NCI-H187 (cell line): Measurements from ENCODE around the gene NAA15.
"Not testable (repeated sequence)": the region's sequence is repeated elsewhere in the genome, so short reads cannot be mapped to it uniquely, and the experiment has no call there.

Experiments
- DNase-seq, 2 experiments: peaks; one replicate each; lab custom pipeline; 2025; lab: John Stamatoyannopoulos, UW

NAA15 gene

DNA sequence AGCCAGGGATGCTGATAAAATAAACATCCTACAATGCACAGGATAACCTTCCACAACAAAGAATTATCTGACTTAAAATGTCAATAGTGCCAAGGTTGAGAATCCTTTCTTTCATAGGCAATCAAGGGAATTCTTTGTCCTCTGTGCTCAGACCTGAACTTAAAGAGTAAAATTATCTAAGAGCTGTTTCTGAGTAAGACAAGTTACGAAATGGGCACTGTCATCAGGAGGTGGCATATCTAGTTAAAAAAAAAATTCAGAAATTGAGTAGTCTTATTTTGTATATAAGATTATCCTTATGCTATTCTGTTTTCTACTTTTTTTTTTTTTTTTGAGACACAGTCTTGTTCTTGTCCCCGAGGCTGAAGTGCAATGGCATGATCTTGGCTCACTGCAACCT lies 149.3 kb downstream of the NAA15 start:
- DNase-seq, result no peak

DNA sequence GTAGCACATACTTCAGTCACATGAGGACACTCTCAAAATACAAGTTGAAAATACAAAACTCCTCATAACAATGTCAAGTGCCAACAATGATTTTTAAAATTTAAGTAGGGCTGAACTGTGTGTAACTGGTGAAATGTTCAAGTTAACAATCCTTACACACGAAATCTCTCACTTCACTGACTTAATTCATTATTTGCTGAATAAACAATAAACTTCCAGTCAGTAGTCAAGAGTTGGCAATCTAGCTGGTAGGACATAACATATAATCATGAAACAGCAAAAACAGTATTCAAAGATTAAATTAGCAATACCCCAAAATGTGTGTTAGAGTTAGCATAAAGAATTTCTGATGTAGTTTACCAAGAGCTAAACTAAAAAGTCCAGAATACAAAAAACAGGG lies 150.7 kb downstream of the NAA15 start:
- DNase-seq, result no peak

DNA sequence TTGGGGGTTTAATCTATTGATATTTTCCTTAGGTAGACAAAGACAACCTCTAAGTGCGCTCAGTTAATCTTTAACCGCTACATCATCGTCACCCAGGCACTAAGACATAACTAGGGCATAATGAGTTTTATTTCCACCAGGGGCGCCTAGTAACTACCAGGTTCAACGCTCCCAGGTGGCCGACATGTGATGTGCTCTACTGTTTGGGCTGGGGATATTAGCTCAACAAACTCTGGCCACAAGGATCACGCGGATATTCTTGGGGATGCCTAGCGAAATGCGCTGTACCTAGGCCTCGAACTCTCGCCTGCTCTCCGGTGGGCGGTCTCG lies 151.7 kb downstream of the NAA15 start:
- no peak for DNase-seq

DNA sequence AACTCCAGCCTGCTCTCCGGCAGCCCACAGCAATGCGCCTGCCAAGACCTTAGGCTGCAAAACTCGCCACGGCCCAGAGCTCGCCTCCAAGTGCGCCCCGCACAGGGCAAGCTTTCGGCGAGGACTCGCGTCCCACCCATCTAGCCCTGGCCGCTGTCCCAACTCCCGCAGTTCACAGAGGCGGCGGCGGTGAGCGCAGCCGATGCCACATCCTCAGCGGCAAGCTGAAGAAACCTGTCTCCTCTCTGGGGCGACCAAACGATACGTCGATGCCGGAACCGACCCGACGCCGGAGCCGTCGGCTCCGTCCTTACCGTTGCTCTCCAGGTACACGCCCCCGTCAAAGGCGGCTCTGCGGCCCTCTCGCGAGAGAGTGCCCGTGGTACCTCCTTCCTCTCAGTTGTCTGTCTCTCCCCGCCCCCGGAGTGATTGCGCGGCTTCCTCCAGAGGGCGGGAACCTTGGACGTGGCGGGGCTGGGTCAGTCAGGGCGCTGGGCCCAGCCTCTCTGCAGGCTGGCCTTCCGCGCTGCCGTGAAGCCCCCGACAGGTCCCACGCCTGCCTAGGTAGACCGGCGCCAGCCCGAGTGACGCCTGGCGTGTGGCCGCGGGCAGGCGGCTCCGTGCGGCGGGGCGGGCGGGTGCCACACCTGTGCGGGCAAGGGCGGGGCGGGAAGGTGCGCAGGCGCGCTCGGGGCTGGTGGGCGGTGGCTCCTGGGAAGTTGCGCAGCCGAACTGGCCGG lies 152.2 kb downstream of the NAA15 start:
- DNase-seq, result peak; percentile 74 to 85

DNA sequence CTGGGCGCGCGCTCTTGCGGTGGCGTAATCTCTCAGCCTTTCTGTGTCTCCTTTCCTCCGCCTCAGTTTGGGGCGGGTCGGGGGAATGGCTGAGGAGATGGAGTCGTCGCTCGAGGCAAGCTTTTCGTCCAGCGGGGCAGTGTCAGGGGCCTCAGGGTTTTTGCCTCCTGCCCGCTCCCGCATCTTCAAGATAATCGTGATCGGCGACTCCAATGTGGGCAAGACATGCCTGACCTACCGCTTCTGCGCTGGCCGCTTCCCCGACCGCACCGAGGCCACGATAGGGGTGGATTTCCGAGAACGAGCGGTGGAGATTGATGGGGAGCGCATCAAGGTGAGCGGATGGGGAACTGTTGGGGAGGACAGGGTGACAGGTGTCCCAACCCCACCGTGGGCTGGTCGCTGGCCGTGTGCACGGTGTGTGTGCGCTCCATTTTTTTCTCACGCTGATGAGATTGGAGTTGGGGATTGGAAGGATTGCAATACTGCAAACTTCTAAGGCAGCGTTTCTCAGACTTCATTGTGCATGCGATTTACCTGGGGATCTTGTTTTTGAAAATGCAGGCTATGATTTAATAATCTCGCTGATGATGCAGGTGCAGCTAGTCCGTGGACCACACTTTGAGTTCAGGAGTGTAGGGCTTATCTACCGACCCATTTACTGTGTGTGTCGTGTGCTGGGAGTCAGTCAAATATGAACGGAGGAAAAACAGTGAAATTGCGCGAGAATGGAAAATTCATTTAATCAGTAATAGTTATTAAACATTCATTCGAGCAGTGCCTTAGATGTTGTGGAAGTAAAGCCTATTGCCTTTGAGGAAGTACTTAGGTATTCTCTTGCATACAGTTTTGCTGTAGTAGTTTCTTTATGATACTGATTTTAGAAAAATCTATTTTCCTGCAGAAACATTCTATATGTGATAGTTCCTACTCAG lies 153.1 kb downstream of the NAA15 start, which contains the start of gene RAB33B:
Gene RAB33B, plus strand, starts transcription at position 11 of the 935 bp plus-strand sequence. Its CDS starts 75 bp downstream, at position 86.
- no peak for DNase-seq

DNA sequence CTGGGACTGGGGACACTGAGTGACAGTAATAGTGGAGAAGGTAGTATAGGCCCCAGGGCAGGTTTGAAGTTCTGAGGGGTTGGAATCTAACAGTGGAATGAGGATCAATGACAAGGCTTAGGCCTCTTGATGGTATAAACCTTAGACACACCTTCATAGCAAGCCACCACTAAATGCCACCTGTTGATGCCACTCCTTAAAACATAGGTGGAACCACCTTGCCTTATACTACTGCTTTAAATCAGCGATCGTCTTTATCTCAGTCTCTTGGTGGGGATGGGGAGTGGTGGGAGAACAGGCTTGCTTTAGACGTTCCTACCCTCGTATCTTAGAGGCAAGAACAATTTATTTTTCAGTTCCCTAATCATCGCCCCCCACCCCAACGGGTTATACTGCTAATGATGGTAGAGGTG lies 153.8 kb downstream of the NAA15 start:
- DNase-seq, result no peak

DNA sequence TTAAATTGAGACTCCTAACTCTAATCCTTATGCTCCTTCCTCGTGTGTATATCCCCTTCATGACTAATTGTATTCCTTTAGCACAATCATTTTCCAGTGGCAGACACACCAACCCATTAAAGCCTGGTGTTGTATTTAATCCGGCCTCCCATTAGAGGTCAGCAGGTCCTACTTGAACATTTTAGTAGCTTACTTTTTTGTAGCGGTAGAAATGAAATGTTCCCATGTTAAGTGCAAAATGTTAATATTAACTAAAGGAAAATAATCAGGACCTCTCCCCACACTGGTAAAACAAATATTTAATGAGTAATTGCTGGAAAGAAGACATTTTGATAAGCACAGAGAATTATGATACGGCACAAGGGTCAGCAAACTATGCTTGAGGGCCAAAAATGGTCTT lies 156.0 kb downstream of the NAA15 start:
- no peak for DNase-seq

DNA sequence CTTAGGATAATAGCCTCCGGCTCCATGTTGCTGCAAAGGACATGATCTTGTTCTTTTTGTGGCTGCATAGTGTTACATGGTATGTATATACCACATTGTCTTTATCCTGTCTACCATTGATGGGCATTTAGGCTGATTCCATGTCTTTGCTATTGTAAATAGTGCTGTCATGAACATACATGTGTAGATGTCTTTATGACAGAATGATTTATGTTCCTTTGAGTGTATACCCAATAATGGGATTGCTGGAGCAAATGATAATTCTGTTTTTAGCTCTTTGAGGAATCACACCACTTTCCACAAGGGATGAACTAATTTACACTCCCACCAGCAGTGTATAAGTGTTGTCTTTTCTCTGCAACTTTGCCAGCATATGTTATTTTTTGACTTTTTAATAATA lies 157.2 kb downstream of the NAA15 start:
- no peak for DNase-seq

DNA sequence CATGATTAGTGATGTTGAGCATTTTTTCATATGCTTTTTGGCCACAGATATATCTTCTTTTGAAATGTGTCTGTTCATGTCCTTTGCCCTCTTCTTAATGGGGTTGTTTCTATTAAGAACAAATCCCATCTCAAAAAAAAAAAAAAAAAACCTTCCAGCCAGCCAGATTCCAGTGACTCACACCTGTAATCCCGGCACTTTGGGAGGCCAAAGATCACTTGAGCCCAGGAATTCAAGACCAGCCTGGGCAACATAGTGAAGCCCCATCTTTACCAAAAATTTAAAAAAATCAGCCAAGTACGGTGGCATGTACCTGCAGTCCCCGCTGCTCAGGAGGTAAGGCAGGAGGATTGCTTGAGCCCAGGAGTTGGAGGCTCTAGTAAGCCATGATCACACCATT lies 157.7 kb downstream of the NAA15 start:
- DNase-seq, result no peak

DNA sequence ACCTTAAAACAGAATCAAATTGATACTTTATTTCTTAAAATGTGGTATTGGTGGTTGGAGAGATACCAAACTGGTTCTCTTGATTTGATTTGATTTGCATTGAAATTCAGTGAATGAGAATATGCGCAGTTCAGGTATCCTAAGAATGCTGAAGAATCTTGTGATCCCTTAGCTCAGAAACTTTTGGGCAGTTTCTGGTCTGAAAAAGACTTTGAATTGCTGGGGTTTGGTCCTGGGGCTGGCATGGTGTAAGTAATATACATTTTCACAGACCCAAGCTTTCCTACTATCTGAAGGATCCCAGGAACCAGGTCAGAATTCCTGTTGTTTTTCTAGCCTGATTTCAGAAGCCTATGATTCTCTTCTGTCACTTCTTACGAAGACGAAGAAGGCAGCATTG lies 159.3 kb downstream of the NAA15 start:
- no peak for DNase-seq

DNA sequence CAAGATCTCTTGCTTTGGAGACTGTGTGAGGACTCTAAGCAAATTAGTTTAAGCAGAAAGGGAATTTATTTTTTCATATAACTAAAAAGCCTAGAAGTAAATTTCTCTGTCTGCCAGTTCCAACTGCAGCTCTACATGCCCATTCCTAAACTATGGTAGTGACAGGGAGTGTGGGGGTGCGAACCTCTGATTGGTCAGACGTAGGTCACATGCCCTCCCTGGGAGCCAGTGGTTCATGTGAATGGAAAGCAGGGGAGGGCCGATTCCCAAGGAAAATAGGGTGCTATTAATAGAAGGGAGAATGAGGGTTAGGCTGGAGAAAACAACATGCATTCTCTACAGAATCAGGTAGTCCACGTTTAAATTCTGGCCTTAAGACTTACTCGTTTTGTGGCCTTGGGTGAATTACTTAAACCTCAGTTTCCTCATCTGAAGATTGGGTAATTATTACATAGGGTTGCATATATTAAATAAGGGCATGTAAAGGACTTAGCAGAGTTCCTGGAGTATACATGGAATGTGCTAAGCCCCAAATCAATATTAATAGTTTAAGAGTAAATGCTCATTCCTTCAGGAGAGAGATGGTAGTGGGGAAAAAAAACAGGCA lies 159.8 kb downstream of the NAA15 start:
- no peak for DNase-seq

DNA sequence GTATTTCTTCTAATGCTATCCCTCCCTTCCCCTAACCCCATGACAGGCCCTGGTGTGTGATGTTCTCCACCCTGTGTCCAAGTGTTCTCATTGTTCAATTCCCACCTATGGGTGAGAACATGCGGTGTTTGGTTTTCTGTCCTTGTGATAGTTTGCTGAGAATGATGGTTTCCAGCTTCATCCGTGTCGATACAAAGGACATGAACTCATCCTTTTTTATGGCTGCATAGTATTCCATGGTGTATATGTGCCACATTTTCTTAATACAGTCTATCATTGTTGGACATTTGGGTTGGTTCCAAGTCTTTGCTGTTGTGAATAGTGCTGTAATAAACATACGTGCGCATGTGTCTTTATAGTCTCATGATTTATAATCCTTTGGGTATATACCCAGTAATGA lies 163.2 kb downstream of the NAA15 start:
- not testable (repeated sequence) for DNase-seq

DNA sequence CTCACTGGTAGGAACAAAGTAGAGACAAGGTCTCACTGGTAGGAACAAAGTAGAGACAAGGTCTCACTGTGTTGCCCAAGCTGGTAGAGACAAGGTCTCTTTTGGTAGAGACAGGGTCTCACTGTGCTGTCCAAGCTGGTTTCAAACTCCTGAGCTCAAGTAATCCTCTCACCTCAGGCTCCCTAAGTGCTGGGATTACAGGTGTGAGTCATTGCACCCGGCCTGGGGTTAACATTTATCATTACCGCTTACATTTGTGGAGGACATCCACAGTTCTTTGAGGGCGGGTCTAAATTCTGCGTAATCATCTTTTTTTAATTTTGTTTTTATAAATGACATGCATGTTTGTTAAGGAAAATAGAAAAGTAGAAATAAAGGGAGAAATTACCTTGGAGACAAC lies 164.6 kb downstream of the NAA15 start:
- DNase-seq, result no peak

DNA sequence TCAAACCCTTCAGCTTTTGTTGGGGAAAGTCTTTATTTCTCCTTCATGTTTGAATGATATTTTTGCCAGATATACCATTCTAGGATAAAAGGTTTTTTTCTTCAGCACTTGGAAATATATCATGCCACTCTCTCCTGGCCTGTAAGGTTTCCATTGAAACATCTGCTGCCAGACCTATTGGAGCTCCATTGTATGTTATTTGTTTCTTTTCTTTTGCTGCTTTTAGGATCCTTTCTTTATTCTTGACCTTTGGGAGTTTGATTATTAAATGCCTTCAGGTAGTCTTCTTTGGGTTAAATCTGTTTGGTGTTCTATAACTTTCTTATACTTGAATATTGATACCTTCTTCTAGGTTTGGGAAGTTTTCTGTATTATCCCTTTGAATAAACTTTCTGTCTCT lies 167.5 kb downstream of the NAA15 start:
- not testable (repeated sequence) for DNase-seq

DNA sequence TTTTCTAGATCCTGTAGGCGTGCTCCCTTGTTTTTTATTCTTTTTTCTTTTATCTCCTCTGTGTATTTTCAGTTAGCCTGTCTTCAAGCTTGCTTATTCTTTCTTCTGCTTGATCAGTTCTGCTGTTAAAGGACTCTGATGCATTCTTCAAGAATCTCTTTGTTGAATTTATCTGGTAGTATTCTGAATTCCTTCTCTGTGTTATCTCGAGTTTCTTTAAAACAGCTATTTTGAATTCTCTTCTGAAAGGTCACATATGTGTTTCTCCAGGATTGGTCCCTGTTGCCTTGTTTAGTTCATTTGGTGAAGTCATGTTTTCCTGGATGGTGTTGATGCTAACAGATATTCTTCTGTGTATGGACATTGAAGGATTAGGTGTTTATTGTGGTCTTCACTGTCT lies 167.9 kb downstream of the NAA15 start:
- DNase-seq, result no peak
